GM12878 (cell line): ENCODE results near the gene HAVCR1. TPM values are rescaled to one million over a fixed set of nuclear protein-coding genes. Genes with fewer than 3 reads are reported as not detected.

Experiments
- ATAC-seq: fragments of 200-7000 bp; cut with Tn5 transposase; 3 replicates; pipeline ENCODE4 v1.9.1; 2020; ENCODE audit warnings: mild to moderate bottlenecking, moderate library complexity
- BruUV-seq: library from RNA; stranded (reverse); fragments of 400-500 nt; replicated peaks from 2 replicates; lab custom pipeline; 2021; lab: Mats Ljungman, UMichigan
- CTCF ChIA-PET: fragments of 300-600 bp; sonication (Branson Sonifier 250); formaldehyde crosslinking; extraction: SDS; loops from one replicate; lab custom pipeline; 2021; ENCODE audit warnings: inconsistent platforms; lab: Yijun Ruan, JAX
- POLR2A ChIA-PET: fragments of 350-600 bp; formaldehyde crosslinking; extraction: SDS; loops from one replicate; lab custom pipeline; 2021; ENCODE audit warnings: inconsistent platforms; lab: Charles Lee
- RAD21 ChIA-PET: fragments of 300-600 bp; sonication (Branson Sonifier 250); formaldehyde crosslinking; loops from one replicate; lab custom pipeline; 2023; ENCODE audit warnings: antibody characterized with exemption; ENCODE audit not compliant: unreplicated experiment; lab: Charles Lee
- SMC1A ChIA-PET: fragments of 300-600 bp; sonication (Branson Sonifier 250); formaldehyde crosslinking; loops from one replicate; lab custom pipeline; 2023; ENCODE audit not compliant: unreplicated experiment, uncharacterized antibody; lab: Charles Lee
- DNase-seq: peaks from one replicate; pipeline ENCODE4 v3.0.0-alpha.2; 2011; ENCODE audit warnings: low read depth, low spot score
- FAIRE-seq: peaks from 3 replicates; lab custom pipeline; 2011; peaks lifted over from hg19 to GRCh38; lab: Jason Lieb, UNC
- H2AFZ ChIP-seq: 2 replicates; pipeline ENCODE4 v1.6.0; 2011; ENCODE audit warnings: low read depth, low read length, control low read depth; ENCODE audit not compliant: control insufficient read depth
- H3K27ac ChIP-seq: 2 replicates; pipeline ENCODE4 v1.5.1; 2011; ENCODE audit warnings: control low read depth; ENCODE audit not compliant: control insufficient read depth, insufficient read depth
- H3K27me3 ChIP-seq, 2 experiments: replicated peaks in 1 of 2; 2 replicates each; pipeline versions ENCODE4 v1.6.0 to v1.6.1; 2011; ENCODE audit warnings: low read length in 1 of 2; ENCODE audit not compliant: control insufficient read depth in 2 of 2, insufficient read depth in 2 of 2
- H3K36me3 ChIP-seq, 2 experiments: 2 replicates each; pipeline ENCODE4 v1.5.1; 2011; ENCODE audit warnings: low read length in 1 of 2; ENCODE audit not compliant: control insufficient read depth in 2 of 2, insufficient read depth in 2 of 2
- H3K4me1 ChIP-seq: 2 replicates; pipeline ENCODE4 v1.6.1; 2011; ENCODE audit warnings: mild to moderate bottlenecking, low read length, moderate library complexity, mixed read lengths; ENCODE audit not compliant: control insufficient read depth, insufficient read depth
- H3K4me2 ChIP-seq: 2 replicates; pipeline ENCODE4 v1.6.0; 2011; ENCODE audit warnings: control low read depth; ENCODE audit not compliant: control insufficient read depth, insufficient read depth
- H3K4me3 ChIP-seq: fragments of 200-600 bp; sonication (generic); 2 replicates; pipeline ENCODE4 v1.5.1; 2016
- H3K79me2 ChIP-seq: 2 replicates; pipeline ENCODE4 v1.6.0; 2011; ENCODE audit warnings: low read length; ENCODE audit not compliant: control insufficient read depth, insufficient read depth
- H3K9ac ChIP-seq: 2 replicates; pipeline ENCODE4 v1.8.0; 2011; ENCODE audit warnings: low read length, control low read depth, mixed read lengths; ENCODE audit not compliant: control insufficient read depth, insufficient read depth
- H3K9me3 ChIP-seq: replicated peaks from 3 replicates; pipeline ENCODE4 v1.5.1; 2011; ENCODE audit warnings: mild to moderate bottlenecking, low read length; ENCODE audit not compliant: control insufficient read depth, insufficient read depth
- H4K20me1 ChIP-seq: 2 replicates; pipeline ENCODE4 v1.6.0; 2011; ENCODE audit not compliant: control insufficient read depth, insufficient read depth
- ATF7 ChIP-seq: fragments of 450-650 bp; IDR thresholded peaks from 2 replicates; pipeline ENCODE4 v1.6.1; 2016; ENCODE audit warnings: low read depth, mild to moderate bottlenecking
- BACH1 ChIP-seq: fragments of 450-650 bp; IDR thresholded peaks from 2 replicates; pipeline ENCODE4 v1.6.1; 2017; ENCODE audit warnings: mild to moderate bottlenecking, borderline replicate concordance
- DPF2 ChIP-seq: fragments of 450-650 bp; IDR thresholded peaks from 2 replicates; pipeline ENCODE4 v1.6.1; 2017; ENCODE audit warnings: mild to moderate bottlenecking
- EGR1 ChIP-seq, 2 experiments: IDR thresholded peaks; 1 replicate in 1 of 2; 2 replicates in 1 of 2; pipeline ENCODE4 v1.6.1; 2011 to 2012; ENCODE audit warnings: low read depth in 2 of 2, low read length in 2 of 2, borderline replicate concordance in 1 of 2, mild to moderate bottlenecking in 1 of 2, moderate library complexity in 1 of 2
- IKZF1 ChIP-seq: fragments of 450-650 bp; conservative IDR thresholded peaks from 2 replicates; pipeline ENCODE4 v1.6.1; 2017; ENCODE audit warnings: antibody characterized with exemption, mild to moderate bottlenecking
- PAX8 ChIP-seq: fragments of 450-650 bp; IDR thresholded peaks from 2 replicates; pipeline ENCODE4 v1.6.1; 2017; ENCODE audit warnings: mild to moderate bottlenecking, moderate library complexity
- SMAD1 ChIP-seq: fragments of 450-650 bp; IDR thresholded peaks from 2 replicates; pipeline ENCODE4 v1.6.1; 2018; ENCODE audit warnings: mild to moderate bottlenecking, low read depth; ENCODE audit not compliant: partially characterized antibody
- ZBED1 ChIP-seq: IDR thresholded peaks from 2 replicates; pipeline ENCODE4 v1.6.1; 2016; ENCODE audit warnings: borderline replicate concordance
- WGBS: methylation state at CpG from one replicate; pipeline ENCODE4 v1.1.6; 2016; ENCODE audit warnings: low lambda C conversion rate; ENCODE audit not compliant: insufficient replicate concordance, insufficient coverage; ENCODE audit errors: missing lambda C conversion rate; 5-methylcytosine and 5-hydroxymethylcytosine counted together
- in situ Hi-C: fragments of 300-500 bp; cut with MboI; formaldehyde crosslinking; loops from 9 replicates; pipeline ENCODE4 v1.14.3; 2018; ENCODE audit warnings: mixed read lengths
- intact Hi-C: fragments of 100-400 bp; cut with micrococcal nuclease; formaldehyde crosslinking; loops from one replicate; pipeline ENCODE4 v1.14.2; 2022; ENCODE audit not compliant: unreplicated experiment
- polyA plus RNA-seq, 11 experiments: library from polyadenylated mRNA; depleted of rRNA in 4 of 11; unstranded in 6 of 11; stranded (reverse) in 5 of 11; fragments of >200 nt; fragmentation: Nextera tagmentation in 4 of 11; fragmentation: Illumina TruSeq in 1 of 11; extraction: Ambion mirVana in 4 of 11; extraction: Trizol in 1 of 11; gene quantifications; 1 replicate in 1 of 11; 2 replicates in 10 of 11; pipeline versions ENCODE4 v1.2.1 to v1.2.3, GENCODE V29; 2011 to 2016; ENCODE audit warnings: inconsistent platforms in 2 of 11, missing spikeins in 2 of 11, low read depth in 1 of 11
- total RNA-seq, 4 experiments: library from RNA; depleted of rRNA in 3 of 4; stranded (reverse); fragments of >200 nt in 3 of 4; fragmentation: Illumina TruSeq in 1 of 4; extraction: Trizol in 1 of 4; gene quantifications; 2 replicates each; pipeline versions ENCODE4 v1.2.1 to v1.2.3, GENCODE V29; 2013 to 2021
- TF ChIP-seq, protein P1 (sequence below): fragments of 450-650 bp; formaldehyde crosslinking; IDR thresholded peaks from 2 replicates; pipeline ENCODE4 v1.5.0; 2022; ENCODE audit warnings: mild to moderate bottlenecking, missing genetic modification characterization
- TF ChIP-seq, protein P2 (sequence below): fragments of 450-650 bp; IDR thresholded peaks from 2 replicates; pipeline ENCODE4 v1.6.1; 2017; ENCODE audit warnings: mild to moderate bottlenecking

The HAVCR1 gene
- total and polyA plus RNA-seq, 10 of the 15 experiments (the other 5 are each of a cell fraction or from before 2014, with no cell fraction given), result 0.08 to 0.45 TPM; not detected in 8

DNA sequence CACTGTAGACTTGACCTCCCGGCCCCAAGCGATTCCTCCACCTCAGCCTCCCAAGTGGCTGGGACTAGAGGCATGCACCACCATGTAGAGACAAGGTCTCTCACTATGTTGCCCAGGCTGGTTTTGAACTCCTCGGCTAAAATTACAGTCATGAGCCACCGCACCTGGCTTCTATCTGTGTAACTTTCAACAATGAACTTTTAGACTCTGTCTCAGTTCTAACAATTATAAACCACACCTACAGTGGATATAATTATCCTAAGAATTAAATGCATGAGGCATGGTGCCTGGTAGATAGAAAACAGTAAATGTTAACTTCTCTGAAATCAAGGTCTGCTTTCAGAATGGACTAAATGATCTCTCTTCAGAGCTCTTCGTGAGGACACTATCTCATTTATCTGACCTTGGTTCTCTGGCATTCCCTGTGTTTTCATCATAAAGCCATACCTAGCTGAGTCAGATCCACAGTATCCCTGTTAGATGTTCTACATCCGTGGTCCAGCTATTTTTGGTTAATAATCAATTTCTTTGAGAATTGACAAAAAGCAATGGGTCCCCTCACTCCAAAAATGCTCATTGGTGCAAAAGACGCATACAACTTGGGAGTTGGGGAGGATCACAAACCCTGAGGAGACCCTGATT is 7.2 kb downstream of the HAVCR1 start:
- Histone ChIP-seq H3K79me2 (no peaks in the 10 kb centered on the region), H3K9ac (no peak overlapping the region), H3K9me3 (no peaks in the 10 kb centered on the region), H2AFZ (no peak overlapping the region), H3K27me3 (no peaks in the 10 kb centered on the region; a peak in 1 of 4 replicates), H3K27ac (no peak overlapping the region), H3K4me2 (no peak overlapping the region), H3K4me1 (no peaks in the 10 kb centered on the region), H3K4me3 (no peak overlapping the region)
- in situ Hi-C loops, result no loop called here
- no peak for DNase-seq
- ChIA-PET RAD21 (no interaction called here), CTCF (no interaction called here), POLR2A (no interaction called here)
- intact Hi-C loops, result no loop called here
- TF ChIP-seq ZBED1, result no peak
- TF ChIP-seq, protein P1, sequence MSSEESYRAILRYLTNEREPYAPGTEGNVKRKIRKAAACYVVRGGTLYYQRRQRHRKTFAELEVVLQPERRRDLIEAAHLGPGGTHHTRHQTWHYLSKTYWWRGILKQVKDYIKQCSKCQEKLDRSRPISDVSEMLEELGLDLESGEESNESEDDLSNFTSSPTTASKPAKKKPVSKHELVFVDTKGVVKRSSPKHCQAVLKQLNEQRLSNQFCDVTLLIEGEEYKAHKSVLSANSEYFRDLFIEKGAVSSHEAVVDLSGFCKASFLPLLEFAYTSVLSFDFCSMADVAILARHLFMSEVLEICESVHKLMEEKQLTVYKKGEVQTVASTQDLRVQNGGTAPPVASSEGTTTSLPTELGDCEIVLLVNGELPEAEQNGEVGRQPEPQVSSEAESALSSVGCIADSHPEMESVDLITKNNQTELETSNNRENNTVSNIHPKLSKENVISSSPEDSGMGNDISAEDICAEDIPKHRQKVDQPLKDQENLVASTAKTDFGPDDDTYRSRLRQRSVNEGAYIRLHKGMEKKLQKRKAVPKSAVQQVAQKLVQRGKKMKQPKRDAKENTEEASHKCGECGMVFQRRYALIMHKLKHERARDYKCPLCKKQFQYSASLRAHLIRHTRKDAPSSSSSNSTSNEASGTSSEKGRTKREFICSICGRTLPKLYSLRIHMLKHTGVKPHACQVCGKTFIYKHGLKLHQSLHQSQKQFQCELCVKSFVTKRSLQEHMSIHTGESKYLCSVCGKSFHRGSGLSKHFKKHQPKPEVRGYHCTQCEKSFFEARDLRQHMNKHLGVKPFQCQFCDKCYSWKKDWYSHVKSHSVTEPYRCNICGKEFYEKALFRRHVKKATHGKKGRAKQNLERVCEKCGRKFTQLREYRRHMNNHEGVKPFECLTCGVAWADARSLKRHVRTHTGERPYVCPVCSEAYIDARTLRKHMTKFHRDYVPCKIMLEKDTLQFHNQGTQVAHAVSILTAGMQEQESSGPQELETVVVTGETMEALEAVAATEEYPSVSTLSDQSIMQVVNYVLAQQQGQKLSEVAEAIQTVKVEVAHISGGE (CRISPR knock-in tag), result no peak
- TF ChIP-seq ATF7, result no peak
- TF ChIP-seq, protein P2, sequence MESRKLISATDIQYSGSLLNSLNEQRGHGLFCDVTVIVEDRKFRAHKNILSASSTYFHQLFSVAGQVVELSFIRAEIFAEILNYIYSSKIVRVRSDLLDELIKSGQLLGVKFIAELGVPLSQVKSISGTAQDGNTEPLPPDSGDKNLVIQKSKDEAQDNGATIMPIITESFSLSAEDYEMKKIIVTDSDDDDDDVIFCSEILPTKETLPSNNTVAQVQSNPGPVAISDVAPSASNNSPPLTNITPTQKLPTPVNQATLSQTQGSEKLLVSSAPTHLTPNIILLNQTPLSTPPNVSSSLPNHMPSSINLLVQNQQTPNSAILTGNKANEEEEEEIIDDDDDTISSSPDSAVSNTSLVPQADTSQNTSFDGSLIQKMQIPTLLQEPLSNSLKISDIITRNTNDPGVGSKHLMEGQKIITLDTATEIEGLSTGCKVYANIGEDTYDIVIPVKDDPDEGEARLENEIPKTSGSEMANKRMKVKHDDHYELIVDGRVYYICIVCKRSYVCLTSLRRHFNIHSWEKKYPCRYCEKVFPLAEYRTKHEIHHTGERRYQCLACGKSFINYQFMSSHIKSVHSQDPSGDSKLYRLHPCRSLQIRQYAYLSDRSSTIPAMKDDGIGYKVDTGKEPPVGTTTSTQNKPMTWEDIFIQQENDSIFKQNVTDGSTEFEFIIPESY, result no peak
- no peak for TF ChIP-seq PAX8
- no peak for TF ChIP-seq DPF2
- no peak for TF ChIP-seq BACH1
- no peak for TF ChIP-seq IKZF1
- no peak for TF ChIP-seq EGR1 (IDR thresholded peaks at IDR 0.05; ENCODE audit: borderline replicate concordance in 1 of 2, low read depth in 2 of 2, low read length in 2 of 2)
- TF ChIP-seq SMAD1, result no peak
- TF ChIP-seq, all 136 proteins: peak for 0
- Histone ChIP-seq H3K36me3 (no peaks in the 10 kb centered on the region), H4K20me1 (no peaks in the 10 kb centered on the region)
- no peak for FAIRE-seq
- no TSS peak for BruUV-seq
- ATAC-seq, result no peak
- SMC1A ChIA-PET, result no interaction called here
- WGBS, result 60% methylated on average over 7 of the region's 7 CpGs
